SK-N-SH (cell line): ENCODE results near the gene SEC16A.

Experiments
- EP300 ChIP-seq, 2 experiments: IDR thresholded peaks; 2 replicates each; pipeline versions ENCODE4 v1.4.0 to v1.6.1; 2012; ENCODE audit warnings: borderline replicate concordance in 1 of 2, low read depth in 1 of 2, low read length in 1 of 2
- EZH2phosphoT487 ChIP-seq: fragments of 200-600 bp; sonication (generic); IDR thresholded peaks from 2 replicates; pipeline ENCODE4 v1.6.1; 2017; ENCODE audit warnings: low read depth, mixed run types, mild to moderate bottlenecking, antibody characterized with exemption, moderate library complexity, borderline replicate concordance
- FOXJ3 ChIP-seq: sonication (generic); formaldehyde crosslinking; IDR thresholded peaks from 2 replicates; pipeline ENCODE4 v1.5.1; 2020; ENCODE audit warnings: mild to moderate bottlenecking, missing genetic modification reagents
- TF ChIP-seq, protein P1 (sequence below): fragments of 200-600 bp; sonication (generic); IDR thresholded peaks from 2 replicates; pipeline ENCODE4 v1.6.1; 2017; ENCODE audit warnings: antibody characterized with exemption, mild to moderate bottlenecking, moderate library complexity

GRCh38 chr9:136403915-136404800 lies 78.7 kb downstream of the SEC16A start:
- TF ChIP-seq, protein P1, sequence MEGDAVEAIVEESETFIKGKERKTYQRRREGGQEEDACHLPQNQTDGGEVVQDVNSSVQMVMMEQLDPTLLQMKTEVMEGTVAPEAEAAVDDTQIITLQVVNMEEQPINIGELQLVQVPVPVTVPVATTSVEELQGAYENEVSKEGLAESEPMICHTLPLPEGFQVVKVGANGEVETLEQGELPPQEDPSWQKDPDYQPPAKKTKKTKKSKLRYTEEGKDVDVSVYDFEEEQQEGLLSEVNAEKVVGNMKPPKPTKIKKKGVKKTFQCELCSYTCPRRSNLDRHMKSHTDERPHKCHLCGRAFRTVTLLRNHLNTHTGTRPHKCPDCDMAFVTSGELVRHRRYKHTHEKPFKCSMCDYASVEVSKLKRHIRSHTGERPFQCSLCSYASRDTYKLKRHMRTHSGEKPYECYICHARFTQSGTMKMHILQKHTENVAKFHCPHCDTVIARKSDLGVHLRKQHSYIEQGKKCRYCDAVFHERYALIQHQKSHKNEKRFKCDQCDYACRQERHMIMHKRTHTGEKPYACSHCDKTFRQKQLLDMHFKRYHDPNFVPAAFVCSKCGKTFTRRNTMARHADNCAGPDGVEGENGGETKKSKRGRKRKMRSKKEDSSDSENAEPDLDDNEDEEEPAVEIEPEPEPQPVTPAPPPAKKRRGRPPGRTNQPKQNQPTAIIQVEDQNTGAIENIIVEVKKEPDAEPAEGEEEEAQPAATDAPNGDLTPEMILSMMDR = no peak
- TF ChIP-seq EP300 (IDR thresholded peaks at IDR 0.05; ENCODE audit: borderline replicate concordance in 1 of 2, low read depth in 1 of 2, low read length in 1 of 2) = no peak
- TF ChIP-seq FOXJ3 (CRISPR knock-in tag) = no peak
- TF ChIP-seq EZH2phosphoT487 = no peak
